ENCODE measurements around the gene MYMK.

DNA sequence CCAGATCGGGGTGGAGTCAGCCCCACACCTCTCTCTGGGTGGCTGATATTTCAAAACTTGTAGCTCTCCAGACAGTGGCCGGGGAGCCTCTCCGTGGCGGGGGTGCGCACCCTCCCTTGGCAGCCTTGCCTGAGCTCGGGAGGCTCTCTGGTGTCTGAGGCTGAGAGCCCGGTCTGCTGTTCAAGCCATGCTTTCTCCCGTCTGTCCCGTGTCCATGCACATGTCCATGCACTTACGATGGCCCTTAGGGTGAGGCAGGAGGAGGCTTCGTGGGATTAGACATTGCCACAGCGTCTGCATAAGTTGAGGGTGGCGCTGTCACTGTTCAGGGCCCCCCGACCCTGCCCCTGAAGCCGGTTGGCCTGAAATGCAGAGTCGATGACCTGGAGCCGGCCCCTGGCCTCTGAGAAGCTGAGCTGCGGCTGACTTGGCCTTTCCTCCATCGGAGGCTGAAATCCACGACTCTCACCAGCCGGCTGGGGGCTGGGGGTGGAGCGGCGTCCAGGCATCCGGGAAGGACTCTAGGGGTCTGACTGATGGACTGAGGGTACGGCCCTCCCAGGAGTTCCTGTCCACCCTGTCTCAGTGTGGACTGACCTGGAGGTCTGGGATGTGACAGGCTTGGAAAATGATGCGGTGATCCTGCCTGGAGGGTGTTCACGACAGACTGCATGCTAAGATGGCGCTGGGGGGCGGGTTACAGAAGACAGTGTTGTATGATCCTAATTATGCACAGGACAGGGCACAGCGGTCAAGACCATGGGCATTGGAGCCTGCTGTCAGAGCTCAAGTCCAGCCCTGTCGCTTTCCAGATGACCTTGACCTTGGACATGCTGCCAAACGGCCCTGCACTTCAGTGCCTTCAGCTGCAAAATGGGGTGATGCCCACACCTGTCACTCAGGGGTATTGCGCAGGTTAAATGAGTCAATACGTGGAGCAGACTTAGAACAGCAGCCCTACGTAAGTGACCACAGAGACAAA is 27.6 kb downstream of the MYMK start:
- TF ChIP-seq, protein P1, sequence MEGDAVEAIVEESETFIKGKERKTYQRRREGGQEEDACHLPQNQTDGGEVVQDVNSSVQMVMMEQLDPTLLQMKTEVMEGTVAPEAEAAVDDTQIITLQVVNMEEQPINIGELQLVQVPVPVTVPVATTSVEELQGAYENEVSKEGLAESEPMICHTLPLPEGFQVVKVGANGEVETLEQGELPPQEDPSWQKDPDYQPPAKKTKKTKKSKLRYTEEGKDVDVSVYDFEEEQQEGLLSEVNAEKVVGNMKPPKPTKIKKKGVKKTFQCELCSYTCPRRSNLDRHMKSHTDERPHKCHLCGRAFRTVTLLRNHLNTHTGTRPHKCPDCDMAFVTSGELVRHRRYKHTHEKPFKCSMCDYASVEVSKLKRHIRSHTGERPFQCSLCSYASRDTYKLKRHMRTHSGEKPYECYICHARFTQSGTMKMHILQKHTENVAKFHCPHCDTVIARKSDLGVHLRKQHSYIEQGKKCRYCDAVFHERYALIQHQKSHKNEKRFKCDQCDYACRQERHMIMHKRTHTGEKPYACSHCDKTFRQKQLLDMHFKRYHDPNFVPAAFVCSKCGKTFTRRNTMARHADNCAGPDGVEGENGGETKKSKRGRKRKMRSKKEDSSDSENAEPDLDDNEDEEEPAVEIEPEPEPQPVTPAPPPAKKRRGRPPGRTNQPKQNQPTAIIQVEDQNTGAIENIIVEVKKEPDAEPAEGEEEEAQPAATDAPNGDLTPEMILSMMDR (IDR thresholded peaks at IDR 0.05; ENCODE audit: borderline replicate concordance, extremely low read depth, low read length, poor library complexity, severe bottlenecking), result no peak
- no peak for TF ChIP-seq EZH2 (IDR thresholded peaks at IDR 0.05; ENCODE audit: borderline replicate concordance, low read depth, low read length, severe bottlenecking)

Data from DND-41 (cell line).